Endodermal cell (in vitro differentiated cells): ENCODE results near the gene C14orf180. TPM values are rescaled to one million over a fixed set of nuclear protein-coding genes. Genes with fewer than 3 reads are reported as not detected.

Source experiments
- DNase-seq: peaks from one replicate; pipeline ENCODE4 v3.0.0-alpha.2; 2017
- H3K27ac ChIP-seq: 2 replicates; pipeline ENCODE4 v1.5.1; 2013; ENCODE audit warnings: mild to moderate bottlenecking, low read depth, low read length, moderate library complexity
- H3K27me3 ChIP-seq: 2 replicates; pipeline ENCODE4 v1.6.1; 2013; ENCODE audit warnings: mild to moderate bottlenecking, low read length, moderate library complexity; ENCODE audit not compliant: insufficient read depth, control insufficient read depth, poor library complexity, severe bottlenecking
- H3K36me3 ChIP-seq: 2 replicates; pipeline ENCODE4 v1.7.0; 2013; ENCODE audit warnings: mild to moderate bottlenecking, low read length, moderate library complexity; ENCODE audit not compliant: control insufficient read depth, insufficient read depth
- H3K4me1 ChIP-seq: one replicate; pipeline ENCODE4 v1.7.0; 2013; ENCODE audit warnings: low read length; ENCODE audit not compliant: control insufficient read depth, insufficient read depth
- H3K4me3 ChIP-seq: 2 replicates; pipeline ENCODE4 v1.5.1; 2013; ENCODE audit warnings: mild to moderate bottlenecking, low read length, moderate library complexity
- H3K9ac ChIP-seq: 2 replicates; pipeline ENCODE4 v1.6.1; 2013; ENCODE audit warnings: mild to moderate bottlenecking, low read length, moderate library complexity; ENCODE audit not compliant: poor library complexity, severe bottlenecking; ENCODE audit errors: extremely low read depth
- H3K9me3 ChIP-seq: 2 replicates; pipeline ENCODE4 v1.6.1; 2013; ENCODE audit warnings: mild to moderate bottlenecking, low read length, moderate library complexity; ENCODE audit not compliant: control insufficient read depth
- H3K27ac Mint-ChIP-seq: 2 replicates; pipeline ENCODE4 v1.8.0; 2020; ENCODE audit warnings: mixed read lengths
- H3K27me3 Mint-ChIP-seq: 2 replicates; pipeline ENCODE4 v1.8.0; 2021; ENCODE audit warnings: mild to moderate bottlenecking, mixed read lengths; ENCODE audit not compliant: insufficient read depth
- H3K36me3 Mint-ChIP-seq: 2 replicates; pipeline ENCODE4 v1.8.0; 2020; ENCODE audit warnings: low read depth, mixed read lengths
- H3K4me1 Mint-ChIP-seq: 2 replicates; pipeline ENCODE4 v1.8.0; 2020; ENCODE audit warnings: mixed read lengths
- H3K4me3 Mint-ChIP-seq: 2 replicates; pipeline ENCODE4 v1.8.0; 2020; ENCODE audit warnings: mild to moderate bottlenecking, moderate library complexity, mixed read lengths
- H3K9me3 Mint-ChIP-seq: 2 replicates; pipeline ENCODE4 v1.8.0; 2020; ENCODE audit warnings: mild to moderate bottlenecking, mixed read lengths
- CTCF ChIP-seq: fragments of 200-600 bp; sonication (generic); conservative IDR thresholded peaks from 2 replicates; pipeline ENCODE4 v1.5.0; 2021; ENCODE audit warnings: antibody characterized with exemption, mild to moderate bottlenecking
- WGBS, 2 experiments: methylation state at CpG; one replicate each; pipeline versions ENCODE4 v1.1.5 to v1.1.7; 2013; ENCODE audit warnings: missing lambda C conversion rate in 2 of 2, mixed read lengths in 1 of 2; ENCODE audit not compliant: insufficient coverage in 1 of 2, insufficient read length in 1 of 2; 5-methylcytosine and 5-hydroxymethylcytosine counted together
- total RNA-seq, 2 donors: library from RNA; stranded (reverse); fragmentation: NEBNext Ultra II Directional in 1 of 2; extraction: Animal tissue kit (Norgen Biotek cat#: 25700) in 1 of 2; gene quantifications; 2 replicates in 1 of 2; 3 replicates in 1 of 2; pipeline ENCODE4 v1.2.1, GENCODE V29; 2021

C14orf180 gene
- total RNA-seq, 2 donors from 2014 or later = not detected

GRCh38 chr14:104598910-104599273 lies 19.3 kb downstream of the C14orf180 start:
- Histone ChIP-seq H3K27ac (no peak overlapping the region), H3K4me3 (no peak overlapping the region), H3K4me1 (no peaks in the 10 kb centered on the region), H3K9ac (no peak overlapping the region), H3K36me3 (no peaks in the 10 kb centered on the region), H3K9me3 (no peaks in the 10 kb centered on the region), H3K27me3 (peaks cover 3% of the 10 kb centered on the region)
- WGBS, 2 experiments = 93 to 94% methylated on average over 12 of the region's 12 CpGs
- H3K27ac Mint-ChIP-seq = no peak overlapping the region
- no peak for DNase-seq
- no peaks in the 10 kb centered on the region for H3K9me3 Mint-ChIP-seq
- H3K4me3 Mint-ChIP-seq = no peak overlapping the region
- peaks cover under 1% of the 10 kb centered on the region for H3K4me1 Mint-ChIP-seq
- peaks cover 6% of the 10 kb centered on the region for H3K27me3 Mint-ChIP-seq
- no peaks in the 10 kb centered on the region for H3K36me3 Mint-ChIP-seq
- TF ChIP-seq CTCF = no peak

DNA sequence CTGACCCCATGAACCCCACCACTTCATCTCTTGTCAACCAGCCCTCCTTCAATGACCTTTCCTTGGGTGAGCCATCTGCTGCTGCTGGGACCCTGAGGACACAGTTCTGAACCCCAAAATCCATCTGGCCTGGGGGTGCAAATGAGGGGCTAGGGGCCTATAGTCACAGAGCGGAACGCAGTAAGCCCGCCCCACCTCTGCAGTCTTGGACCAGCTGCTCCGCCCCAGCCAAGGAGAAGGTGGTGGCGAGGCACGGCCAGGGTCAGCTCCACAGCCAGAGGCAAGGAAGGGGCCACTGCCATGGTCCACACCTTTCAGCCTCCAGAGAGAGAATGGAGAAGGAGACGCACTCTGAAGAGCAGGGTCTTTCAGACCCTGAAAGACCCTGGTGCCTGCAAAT lies 19.9 kb downstream of the C14orf180 start:
- H3K27ac Mint-ChIP-seq = no peak overlapping the region

GRCh38 chr14:104600141-104600643 lies 20.6 kb downstream of the C14orf180 start:
- DNase-seq = no peak
- Mint-ChIP-seq H3K4me1 (peaks cover 7% of the 10 kb centered on the region), H3K9me3 (no peaks in the 10 kb centered on the region), H3K27me3 (peaks cover 15% of the 10 kb centered on the region), H3K36me3 (no peaks in the 10 kb centered on the region), H3K4me3 (no peak overlapping the region), H3K27ac (no peak overlapping the region)
- no peak for TF ChIP-seq CTCF
- Histone ChIP-seq H3K4me3 (no peak overlapping the region), H3K4me1 (no peaks in the 10 kb centered on the region), H3K27me3 (peaks cover 14% of the 10 kb centered on the region), H3K27ac (no peak overlapping the region), H3K36me3 (no peaks in the 10 kb centered on the region), H3K9ac (no peak overlapping the region), H3K9me3 (no peaks in the 10 kb centered on the region)
- WGBS, 2 experiments = 66 to 77% methylated on average over 14 of the region's 14 CpGs

More for the DNA sequence above, 19.9 kb downstream of the C14orf180 start:
- Histone ChIP-seq H3K4me1 (no peaks in the 10 kb centered on the region), H3K9me3 (no peaks in the 10 kb centered on the region), H3K36me3 (no peaks in the 10 kb centered on the region), H3K4me3 (no peak overlapping the region), H3K27me3 (peaks cover 9% of the 10 kb centered on the region), H3K27ac (no peak overlapping the region), H3K9ac (no peak overlapping the region)
- Mint-ChIP-seq H3K9me3 (no peaks in the 10 kb centered on the region), H3K27me3 (peaks cover 10% of the 10 kb centered on the region), H3K4me1 (peaks cover 3% of the 10 kb centered on the region), H3K4me3 (no peak overlapping the region), H3K36me3 (no peaks in the 10 kb centered on the region)
- TF ChIP-seq CTCF = no peak
- DNase-seq = no peak
- 90 to 95% methylated on average over 4 to 7 of the region's 7 CpGs for WGBS, 2 experiments
